GM19025 (cell line): ENCODE results near the gene ADAMTS15.

ENCODE experiments used
- ATAC-seq: cut with Tn5 transposase; IDR thresholded peaks from one replicate; pipeline ENCODE4 v1.9.1; 2021; ENCODE audit warnings: mild to moderate bottlenecking, low read depth, moderate library complexity; ENCODE audit not compliant: unreplicated experiment

Gene ADAMTS15

GRCh38 chr11:130457623-130458409, 9.4 kb downstream of the ADAMTS15 start:
- no peak for ATAC-seq

DNA sequence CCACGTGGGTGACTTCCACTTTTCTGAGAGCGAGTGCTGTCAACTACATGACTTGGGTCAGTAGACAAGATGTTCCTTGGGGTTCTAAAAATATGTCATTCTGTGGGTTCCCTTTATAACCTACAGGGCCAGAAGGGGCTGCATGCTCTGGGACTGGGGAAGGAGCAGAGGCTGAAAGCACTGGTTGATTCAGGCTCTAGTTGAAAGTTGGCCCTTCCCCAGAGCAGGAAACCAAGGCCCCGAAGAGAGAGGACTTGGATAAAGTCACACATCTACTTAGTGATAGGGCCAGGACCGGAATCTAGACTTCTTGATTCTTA, 9.9 kb downstream of the ADAMTS15 start:
- ATAC-seq: no peak

- no peak for ATAC-seq
Observed at GRCh38 chr11:130459521-130459920, 11.1 kb downstream of the ADAMTS15 start.

DNA sequence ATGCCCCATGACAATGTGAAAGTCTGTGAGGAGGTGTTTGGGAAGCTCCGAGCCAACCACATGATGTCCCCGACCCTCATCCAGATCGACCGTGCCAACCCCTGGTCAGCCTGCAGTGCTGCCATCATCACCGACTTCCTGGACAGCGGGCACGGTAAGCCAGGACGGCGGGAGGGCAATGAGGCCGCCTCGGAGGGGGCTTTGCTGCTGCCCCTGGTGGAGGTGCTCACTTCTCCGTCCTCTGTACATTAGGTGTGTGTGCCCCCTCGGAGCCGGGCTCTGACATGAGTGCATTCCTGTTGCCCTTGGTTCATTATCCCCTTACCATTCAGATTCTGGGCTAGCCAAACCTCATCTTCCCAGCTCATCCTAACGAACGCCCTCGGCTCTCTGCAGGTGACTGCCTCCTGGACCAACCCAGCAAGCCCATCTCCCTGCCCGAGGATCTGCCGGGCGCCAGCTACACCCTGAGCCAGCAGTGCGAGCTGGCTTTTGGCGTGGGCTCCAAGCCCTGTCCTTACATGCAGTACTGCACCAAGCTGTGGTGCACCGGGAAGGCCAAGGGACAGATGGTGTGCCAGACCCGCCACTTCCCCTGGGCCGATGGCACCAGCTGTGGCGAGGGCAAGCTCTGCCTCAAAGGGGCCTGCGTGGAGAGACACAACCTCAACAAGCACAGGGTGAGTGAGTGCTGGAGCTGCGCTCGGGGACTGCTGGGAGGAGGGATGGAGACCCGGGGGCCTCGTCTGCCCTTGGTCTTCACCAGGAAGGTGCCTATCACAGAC, 13.8 kb downstream of the ADAMTS15 start:
- no peak for ATAC-seq

- ATAC-seq: no peak
Observed at GRCh38 chr11:130462931-130463330, 14.5 kb downstream of the ADAMTS15 start.

DNA sequence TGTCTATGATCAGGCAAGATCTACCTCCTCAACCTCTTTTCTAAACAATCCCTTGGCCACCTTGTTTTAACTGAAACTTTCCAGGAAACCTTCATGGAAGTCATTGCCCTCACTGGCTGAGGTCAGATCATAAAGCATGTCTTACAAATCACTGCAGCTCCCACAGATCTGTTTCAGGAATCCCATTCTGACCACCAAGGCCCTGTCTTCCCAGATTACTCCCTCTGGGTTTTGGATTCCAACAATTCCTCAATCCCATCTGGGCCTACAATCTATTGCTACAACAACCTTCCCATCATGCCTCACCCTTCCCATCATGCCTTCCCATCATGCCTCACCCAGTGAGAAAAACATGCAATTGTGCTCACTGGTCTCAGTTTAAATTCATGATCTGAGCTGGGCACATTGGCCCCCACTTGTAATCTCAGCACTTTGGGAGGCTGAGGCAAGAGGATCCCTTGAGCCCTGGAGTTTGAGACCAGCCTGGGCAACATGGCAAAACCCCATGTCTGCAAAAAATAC, 15.9 kb downstream of the ADAMTS15 start:
- ATAC-seq: no peak

GRCh38 chr11:130465263-130465662, 16.8 kb downstream of the ADAMTS15 start:
- no peak for ATAC-seq

DNA sequence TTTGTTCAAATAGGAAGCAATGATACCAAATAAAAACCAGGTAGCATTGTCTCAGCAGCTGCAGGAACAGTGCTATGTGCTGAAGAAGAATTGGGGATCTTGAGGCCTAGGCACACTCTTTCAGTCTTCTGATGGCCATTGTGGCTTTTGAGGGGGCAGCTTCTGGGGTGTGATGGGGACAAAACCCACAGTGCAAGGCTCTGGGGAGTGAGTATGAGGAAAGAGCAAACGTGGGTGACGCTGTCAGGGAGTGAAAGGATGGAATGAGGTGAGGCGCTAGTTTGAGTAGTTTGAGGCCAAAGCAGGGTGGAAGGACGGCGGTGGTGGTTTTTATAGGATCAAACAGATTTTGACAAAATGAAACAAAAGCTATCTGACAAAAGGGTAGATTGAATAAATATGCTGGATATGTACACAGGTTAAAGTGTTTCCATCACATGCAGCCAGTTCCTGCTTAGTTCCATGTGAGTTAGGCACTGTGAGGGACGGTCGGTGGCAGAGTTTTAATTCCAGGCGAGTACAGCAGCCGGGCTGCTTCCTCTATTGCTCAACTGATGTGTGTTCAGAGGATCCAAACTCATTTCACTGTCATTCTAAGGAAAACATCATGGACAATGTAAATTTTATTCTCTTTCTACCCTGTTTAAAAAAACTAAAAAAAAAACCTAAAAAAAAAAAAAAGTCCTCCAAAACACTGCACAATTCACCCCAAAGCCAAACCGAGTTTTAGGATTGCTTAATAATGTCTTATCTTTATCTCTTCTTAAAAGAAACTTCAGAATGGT, 18.9 kb downstream of the ADAMTS15 start:
- no peak for ATAC-seq

DNA sequence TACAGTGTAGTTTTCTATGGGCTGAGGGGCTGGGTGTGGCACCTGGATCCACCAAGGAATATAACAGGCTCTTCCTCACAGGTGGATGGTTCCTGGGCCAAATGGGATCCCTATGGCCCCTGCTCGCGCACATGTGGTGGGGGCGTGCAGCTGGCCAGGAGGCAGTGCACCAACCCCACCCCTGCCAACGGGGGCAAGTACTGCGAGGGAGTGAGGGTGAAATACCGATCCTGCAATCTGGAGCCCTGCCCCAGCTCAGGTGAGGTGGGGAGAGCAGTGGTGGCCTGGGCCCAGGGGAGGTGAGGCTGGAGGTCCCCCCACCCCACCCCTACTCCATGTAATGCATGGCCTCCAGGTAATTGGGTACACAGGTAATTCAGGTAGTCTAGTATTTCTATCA, 20.7 kb downstream of the ADAMTS15 start:
- no peak for ATAC-seq

- ATAC-seq: no peak
Observed at GRCh38 chr11:130470832-130471706, 22.6 kb downstream of the ADAMTS15 start.

DNA sequence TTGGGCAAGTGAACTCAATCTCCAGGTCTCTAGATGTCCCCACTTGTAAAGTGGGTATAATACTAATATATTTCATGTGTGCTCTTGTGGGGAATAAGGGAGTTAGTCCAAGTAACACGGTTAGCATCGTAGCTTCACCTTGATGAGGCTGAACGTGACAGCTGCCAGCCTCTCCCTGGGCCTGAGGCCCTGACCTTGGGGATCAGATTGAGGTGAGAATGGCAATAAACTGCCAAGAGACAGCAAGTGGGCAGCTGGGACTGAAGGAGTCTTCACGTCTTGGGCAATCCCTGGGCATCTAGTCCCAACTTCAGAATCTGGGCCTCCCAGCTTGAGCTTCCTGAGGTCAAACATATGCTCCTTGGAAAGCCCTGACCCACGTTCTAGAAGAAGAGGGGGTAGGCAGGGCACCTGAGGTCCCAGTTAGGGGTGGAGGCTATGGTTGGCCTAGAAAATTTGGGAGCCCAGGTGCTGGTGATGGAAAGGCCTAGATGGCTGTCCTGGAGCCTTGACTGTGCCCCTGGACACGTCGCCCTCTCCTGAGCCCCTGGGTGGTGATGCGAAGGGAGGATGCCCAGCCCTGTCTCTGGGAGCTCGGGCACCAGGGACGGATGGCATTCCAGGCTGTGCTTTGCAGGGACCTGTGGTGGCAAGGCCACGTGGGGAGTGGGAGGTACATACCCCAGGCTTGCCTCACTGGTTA, 23.4 kb downstream of the ADAMTS15 start:
- ATAC-seq: no peak

GRCh38 chr11:130472434-130472961, 24.1 kb downstream of the ADAMTS15 start:
- no peak for ATAC-seq

GRCh38 chr11:130473056-130473794, 24.8 kb downstream of the ADAMTS15 start:
- ATAC-seq: no peak

DNA sequence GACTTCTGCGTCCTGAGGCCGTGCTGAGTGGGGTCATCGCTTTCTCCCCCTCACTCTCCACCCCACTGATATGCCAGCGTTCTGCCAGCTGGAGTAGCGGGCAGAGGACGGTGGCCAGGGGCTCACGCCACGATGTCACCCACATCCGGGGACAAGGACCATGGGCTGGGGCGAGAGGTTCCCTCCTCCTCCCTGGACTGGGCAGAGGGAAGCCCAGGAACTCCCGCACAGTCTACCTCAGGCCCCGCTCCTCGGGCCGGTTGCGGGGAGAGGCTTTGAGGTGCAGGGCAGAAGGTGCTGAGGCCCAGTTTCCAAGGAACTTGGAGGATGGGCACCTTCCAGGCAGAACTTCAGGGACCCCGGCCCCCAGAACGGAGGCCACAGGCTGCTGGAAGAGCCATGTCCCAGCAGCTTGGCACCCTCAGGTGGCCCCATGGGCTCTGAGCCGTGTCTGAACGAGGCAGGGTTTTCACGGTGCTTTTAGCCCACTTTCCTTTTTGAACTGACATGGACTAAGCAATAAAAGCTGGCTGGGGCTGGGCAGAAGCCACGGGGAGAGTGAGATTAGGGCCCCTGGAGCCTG, 25.4 kb downstream of the ADAMTS15 start:
- no peak for ATAC-seq

DNA sequence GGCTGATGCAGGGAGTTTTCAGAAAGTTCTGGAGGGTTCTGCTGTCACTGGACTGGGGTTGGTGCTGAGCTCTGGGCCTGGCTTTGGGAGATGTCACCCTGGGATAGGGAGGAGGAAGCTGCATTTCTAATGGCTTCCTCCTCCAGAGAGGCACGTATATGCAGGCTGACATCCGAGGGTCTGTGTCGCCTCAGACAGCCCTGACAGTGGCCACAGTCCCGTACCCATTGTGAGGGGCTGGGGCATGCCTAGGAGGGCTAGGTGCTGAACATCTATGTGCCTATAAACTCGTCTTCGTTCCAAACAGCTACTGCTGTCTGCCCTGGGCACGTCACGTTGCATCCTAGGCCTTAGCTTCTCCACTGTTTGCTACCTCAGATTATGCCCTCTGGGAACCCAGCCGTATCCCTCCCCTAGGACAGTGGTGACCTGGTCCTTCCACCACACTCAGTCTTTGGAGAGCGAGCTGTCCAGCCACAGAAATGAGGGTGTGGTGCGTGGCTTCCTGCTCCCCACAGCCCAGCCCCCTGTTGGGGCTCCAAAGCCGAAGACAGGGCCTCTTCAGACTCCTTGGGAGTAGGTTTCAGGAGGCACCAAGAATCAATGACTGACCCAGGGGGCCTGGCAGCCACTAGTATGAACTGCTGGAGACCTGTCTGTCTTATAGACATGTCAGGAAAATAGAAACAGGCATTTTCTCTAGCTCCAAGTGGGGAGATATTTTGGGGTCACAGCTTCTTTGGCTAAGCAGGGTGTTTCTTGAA, 26.4 kb downstream of the ADAMTS15 start:
- no peak for ATAC-seq

DNA sequence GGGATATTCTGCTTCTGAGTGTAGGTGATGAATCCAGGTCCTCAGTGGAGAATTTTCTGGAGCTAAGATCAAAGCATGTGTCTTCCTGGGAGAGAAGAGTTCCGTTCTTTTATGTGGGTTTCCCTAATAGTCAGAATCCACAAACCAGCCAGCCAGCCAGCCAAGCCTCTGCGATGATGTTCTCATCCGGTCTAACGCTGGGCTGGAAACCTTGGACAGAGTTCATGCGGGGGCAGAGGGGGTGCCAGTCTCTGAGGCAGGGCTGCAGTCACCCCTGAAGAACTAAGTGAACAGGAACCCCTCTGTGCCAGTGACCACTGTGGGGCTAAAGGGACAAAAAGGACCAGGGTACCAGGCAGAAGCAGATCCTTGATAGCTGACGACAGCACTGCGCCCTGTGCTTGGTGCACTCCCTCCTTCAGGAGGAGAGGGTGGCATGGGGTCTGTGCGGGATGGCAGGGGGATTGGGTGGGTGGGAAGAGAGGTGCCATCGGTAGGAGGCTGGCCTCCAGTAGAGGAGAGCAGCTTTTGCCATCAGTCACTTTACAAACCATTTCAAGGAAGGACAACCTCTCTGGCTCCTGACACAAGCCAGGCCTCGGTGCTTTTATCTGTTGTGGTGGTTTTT, 27.1 kb downstream of the ADAMTS15 start:
- ATAC-seq: no peak
